ENCODE measurements around the gene DOCK1.

DNA sequence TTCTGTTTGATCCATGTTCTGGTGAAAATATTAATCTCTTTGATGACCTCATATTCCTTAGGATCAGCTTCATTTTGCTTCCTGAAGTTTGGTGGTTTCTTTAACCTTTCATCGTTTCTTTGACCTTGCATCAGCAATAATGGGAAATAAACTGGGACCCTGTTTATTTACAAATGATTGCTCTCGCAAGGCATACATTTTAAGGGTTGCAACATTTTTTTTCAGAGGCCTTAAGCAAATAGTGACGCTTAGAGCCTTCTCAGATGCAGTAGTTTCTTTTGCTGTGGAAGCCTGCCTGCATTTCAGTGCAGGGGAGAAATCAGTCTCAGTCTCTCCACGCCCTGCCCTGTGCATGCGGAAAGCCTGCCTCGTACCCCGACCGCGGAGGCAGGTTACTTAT lies 504.8 kb downstream of the DOCK1 start:
- TF ChIP-seq EZH2phosphoT487 (IDR thresholded peaks at IDR 0.05; ENCODE audit: borderline replicate concordance) (no peak), CTCF (conservative IDR thresholded peaks at IDR 0.05; ENCODE audit: low read length) (no peak)
